Activated naive CD4-positive, alpha-beta T cell treated with Interleukin-2 at 50 U/mL for 16 hours (primary cell): Measurements from ENCODE around the gene HCFC1.

Source experiments
- DNase-seq: peaks from one replicate; pipeline ENCODE4 v3.0.0-alpha.2; 2020

The HCFC1 gene

GRCh38 chrX:153921511-153922446, 49.8 kb downstream of the HCFC1 start:
- no peak for DNase-seq

- no peak for DNase-seq
Observed at GRCh38 chrX:153921070-153921469, 50.5 kb downstream of the HCFC1 start.

- DNase-seq, result no peak
Observed at GRCh38 chrX:153920546-153920945, 51.1 kb downstream of the HCFC1 start.

- DNase-seq, result no peak
Observed at GRCh38 chrX:153919281-153919680, 52.3 kb downstream of the HCFC1 start.

GRCh38 chrX:153917869-153918268, 53.7 kb downstream of the HCFC1 start:
- DNase-seq, result no peak

GRCh38 chrX:153913701-153914100, 57.9 kb downstream of the HCFC1 start:
- no peak for DNase-seq

DNA sequence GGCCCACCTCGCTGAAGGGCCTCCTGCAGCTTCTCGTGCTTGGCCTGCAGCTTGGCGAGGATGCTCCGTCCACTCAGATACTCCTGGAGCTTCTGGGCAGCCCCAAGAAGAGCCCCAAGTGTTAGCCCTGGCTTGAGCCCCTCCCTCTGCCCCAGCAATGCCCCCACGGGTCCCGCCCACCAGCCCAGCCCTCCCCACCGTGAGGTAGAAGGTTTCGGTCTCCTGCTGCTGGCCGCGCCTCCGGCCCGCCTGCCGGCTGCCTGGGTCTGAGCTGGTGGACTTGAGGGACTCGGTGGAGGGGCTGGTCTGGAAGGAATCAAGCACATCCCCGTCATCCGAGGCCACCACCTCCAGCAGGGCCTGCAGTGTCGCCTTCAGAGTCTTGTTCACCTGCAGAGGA, 58.4 kb downstream of the HCFC1 start:
- DNase-seq, result no peak

- DNase-seq, result no peak
Observed at GRCh38 chrX:153911798-153912197, 59.8 kb downstream of the HCFC1 start.

DNA sequence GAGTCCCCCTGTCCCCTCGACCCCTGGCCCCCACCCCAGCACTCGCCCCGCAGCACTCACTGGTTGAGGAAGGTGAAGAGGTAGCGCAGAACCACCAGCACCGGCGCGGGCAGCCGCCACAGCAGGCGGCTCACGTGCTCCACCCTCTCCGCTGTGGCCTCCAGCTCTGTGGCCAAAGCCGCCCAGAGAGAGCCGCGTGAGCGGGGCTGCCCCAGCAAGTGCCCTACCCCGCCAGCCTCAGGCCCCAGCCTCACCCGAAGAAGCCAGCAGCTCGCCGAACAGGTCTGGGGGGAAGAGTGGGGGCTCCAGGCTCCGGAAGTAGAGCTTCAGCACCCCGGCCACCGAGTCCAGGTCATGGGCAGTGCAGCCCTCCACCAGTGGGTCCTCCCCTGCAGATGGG, 61.2 kb downstream of the HCFC1 start:
- DNase-seq, result no peak

GRCh38 chrX:153909980-153910360, 61.6 kb downstream of the HCFC1 start:
- DNase-seq, result no peak

DNA sequence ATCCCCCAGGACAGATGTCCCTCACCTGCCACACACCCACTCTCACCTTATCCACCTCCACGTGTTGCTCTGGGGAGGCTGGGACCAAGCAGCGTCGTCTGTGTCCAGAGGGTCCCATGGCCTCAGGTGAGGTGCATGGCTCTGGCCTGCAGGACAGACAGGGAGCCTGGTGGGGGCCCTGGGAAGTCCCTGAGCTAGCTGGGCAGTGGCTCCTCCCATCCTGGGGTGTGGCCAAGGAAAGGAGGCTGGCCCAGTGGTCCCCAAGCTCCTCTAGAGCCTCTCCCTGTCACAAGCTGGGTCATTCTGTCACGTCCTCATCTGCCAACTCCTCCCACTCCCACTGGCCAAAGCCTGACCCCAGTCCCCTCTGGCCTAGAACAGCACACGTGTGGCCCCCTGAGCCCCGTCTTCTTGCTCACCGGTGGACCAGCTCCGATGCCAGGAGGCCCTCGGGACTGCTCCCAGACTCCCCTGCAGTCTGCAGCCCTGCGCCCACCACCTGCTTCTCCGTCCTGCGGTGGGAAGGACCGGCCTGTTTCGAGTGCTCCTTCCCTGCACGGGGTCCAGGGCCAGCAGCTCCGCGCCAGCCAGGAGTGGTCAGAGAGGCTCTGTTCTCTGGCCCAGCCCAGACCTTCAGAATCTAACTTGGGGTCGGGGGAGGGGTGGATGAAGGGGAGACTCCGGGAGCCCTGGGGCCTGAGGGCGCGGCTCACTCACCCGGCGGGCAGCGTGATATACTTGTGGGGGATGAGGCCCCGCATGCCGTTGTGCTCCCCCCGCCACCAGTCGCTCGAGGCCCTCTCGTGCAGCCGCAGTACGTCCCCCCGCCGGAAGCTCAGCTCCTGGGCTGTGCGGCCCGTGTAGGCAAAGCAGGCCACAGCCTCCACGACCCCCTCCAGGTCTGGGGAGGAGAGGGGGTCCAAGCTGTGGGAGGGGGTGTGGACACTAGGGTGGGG, 62.3 kb downstream of the HCFC1 start:
- no peak for DNase-seq

DNA sequence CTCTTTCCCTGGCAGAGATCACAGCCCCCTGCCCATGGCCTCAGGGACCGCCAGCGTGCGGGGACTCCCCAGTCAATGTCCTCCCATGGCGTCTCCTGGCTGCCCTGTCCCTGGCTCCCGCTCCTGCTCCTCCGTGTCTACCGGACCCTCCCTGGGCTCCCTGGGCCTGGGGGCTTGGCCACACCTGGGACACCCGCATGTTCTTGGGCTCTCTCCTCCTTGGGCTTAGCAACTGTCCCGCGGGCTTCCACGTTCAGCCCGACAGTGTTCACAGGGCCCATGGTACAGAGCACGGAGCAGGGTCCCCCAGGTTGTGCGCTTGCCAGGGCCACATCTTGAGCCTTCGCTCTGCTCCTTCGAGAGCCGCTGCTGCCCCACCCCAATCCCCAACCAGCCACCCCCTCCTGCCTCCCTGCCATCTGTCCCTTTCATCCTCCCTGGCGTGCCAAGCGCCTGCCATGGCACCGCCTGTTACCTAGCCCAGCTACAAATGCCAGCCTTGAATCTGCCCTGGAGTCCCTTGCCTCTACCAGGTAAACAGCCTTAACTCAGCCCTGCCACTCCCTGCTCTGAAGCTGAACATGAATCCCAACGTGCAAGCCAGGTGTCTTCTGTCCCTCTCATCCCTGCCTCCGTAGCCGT, 63.3 kb downstream of the HCFC1 start:
- DNase-seq, result no peak

DNA sequence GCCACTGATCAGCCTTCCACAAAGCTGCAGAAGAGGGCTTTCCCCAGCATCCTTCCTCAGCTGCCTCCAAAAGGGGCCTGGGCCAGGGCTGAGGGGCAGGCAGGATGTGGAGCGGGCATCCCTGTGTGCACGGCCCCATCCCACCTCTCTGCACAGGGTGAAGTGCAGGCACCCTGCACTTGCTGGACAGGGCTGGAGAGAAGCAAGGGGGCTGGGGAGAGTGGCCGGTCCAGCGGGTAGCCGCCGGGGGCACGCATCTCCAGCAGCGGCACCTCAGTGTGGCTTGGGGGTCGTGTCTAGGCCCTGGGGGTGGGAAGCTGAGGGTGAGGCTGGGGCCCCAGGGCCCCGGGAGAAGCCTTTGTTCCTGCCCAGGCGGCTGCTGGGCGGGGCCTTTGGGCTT, 64.2 kb downstream of the HCFC1 start:
- no peak for DNase-seq

- DNase-seq, result no peak
Observed at GRCh38 chrX:153906126-153906917, 65.3 kb downstream of the HCFC1 start.

DNA sequence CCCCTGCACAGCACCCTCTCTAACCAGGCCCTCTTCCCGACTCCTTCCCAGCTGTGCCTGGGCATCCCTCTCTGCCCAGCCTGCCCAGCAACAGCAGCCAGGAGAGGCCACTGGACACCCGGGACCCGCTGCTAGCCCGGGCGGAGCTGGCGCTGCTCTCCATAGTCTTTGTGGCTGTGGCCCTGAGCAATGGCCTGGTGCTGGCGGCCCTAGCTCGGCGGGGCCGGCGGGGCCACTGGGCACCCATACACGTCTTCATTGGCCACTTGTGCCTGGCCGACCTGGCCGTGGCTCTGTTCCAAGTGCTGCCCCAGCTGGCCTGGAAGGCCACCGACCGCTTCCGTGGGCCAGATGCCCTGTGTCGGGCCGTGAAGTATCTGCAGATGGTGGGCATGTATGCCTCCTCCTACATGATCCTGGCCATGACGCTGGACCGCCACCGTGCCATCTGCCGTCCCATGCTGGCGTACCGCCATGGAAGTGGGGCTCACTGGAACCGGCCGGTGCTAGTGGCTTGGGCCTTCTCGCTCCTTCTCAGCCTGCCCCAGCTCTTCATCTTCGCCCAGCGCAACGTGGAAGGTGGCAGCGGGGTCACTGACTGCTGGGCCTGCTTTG, 66.0 kb downstream of the HCFC1 start:
- no peak for DNase-seq

GRCh38 chrX:153903991-153904957, 67.3 kb downstream of the HCFC1 start, which contains the start of gene AVPR2:
Gene AVPR2, plus strand, starts transcription at chrX:153904673. Its CDS starts 473 bp downstream, at chrX:153905146.
- DNase-seq, result no peak

DNA sequence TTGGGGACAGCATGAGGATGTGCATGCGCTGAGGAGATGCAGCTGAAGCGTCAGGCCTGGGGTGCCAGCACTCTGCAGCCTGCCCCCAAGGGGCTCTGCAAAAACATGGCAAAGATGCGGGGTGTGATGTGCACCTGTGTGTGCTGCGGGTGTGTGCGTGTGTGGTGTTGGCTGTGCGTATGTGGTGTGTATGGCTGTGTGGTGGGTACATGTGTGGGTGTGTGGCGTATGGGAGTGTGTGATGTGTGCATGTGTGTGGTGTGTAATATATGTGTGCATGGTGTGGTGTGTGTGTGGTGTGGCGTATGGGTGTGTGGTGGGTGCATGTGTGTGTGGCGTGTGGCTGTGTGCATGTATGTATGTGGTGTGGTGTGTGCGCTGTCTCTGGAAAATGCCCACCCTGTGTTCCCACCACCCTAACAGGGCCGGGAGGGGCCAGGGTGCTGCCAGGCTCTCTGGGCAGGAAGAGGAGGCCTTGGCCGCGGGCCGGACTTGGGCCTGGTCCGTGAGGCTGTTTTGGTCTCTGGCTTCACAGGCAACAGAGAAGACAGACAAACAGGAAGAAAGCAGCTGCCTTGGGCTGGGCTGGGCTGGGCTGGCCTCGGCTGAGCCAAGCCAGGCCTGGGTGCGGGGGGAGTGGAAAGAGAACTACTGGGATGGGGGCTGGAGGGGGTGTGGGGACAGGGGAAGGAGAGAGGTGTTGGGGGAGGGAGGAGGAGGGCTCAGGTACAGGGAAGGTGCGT, 68.2 kb downstream of the HCFC1 start:
- DNase-seq, result no peak

DNA sequence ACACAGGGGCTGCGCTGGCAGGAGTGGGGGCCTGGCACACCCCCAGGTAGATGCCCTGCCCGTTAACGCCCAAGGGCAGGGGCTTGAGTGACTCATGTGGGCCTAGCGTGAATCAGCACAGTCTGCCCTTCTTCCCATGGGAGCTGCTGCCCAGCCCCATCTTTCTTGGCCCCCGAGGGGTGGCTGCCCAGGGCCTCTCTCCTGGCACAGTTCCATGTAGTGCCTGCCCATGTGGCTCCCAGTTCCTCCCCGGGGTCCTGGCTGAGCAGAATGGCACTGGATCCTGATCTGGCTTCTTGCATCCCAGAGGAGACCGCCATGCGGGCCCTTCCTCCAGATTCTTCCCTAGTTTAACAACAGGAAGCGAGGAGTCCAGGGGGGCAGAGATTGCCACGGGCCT, 69.2 kb downstream of the HCFC1 start:
- no peak for DNase-seq

DNA sequence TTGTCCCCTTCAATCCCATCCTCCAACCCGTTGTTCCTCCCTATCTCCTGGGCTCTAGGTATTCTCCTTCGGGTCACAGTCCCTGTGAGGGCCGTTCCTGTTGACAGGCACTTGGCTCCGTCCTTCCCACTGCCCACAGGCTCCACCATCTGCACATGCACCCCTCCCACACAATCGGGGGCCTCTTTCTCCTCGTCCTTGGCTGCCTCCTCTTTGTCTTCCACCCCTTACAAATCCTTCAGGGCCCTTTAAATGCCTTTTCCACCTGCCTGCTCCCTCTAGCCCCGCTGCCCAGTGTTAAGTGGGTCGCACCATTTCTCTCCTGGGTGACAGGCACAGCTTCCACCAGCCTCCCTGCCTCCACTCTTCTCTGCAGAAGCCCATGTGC, 69.9 kb downstream of the HCFC1 start:
- DNase-seq, result no peak
